Fibroblast of lung (primary cell): Measurements from ENCODE around the gene RNF31.

Experiments used
- CTCF ChIP-seq, 2 donors: IDR thresholded peaks in 1 of 2; conservative IDR thresholded peaks in 1 of 2; 1 replicate in 1 of 2; 2 replicates in 1 of 2; pipeline ENCODE4 v1.5.1; 2011 to 2012; ENCODE audit warnings: low read length in 2 of 2, control low read depth in 1 of 2, inconsistent platforms in 1 of 2, low read depth in 1 of 2, mild to moderate bottlenecking in 1 of 2
- EZH2 ChIP-seq: IDR thresholded peaks from 2 replicates; pipeline ENCODE4 v1.5.1; 2012; ENCODE audit warnings: low read length, control low read depth, mild to moderate bottlenecking; ENCODE audit errors: missing control alignments

- no peak for TF ChIP-seq CTCF (conservative IDR thresholded peaks at IDR 0.05 in 1 of 2, IDR thresholded peaks at IDR 0.05 in 1 of 2; ENCODE audit: low read depth in 1 of 2, low read length in 2 of 2)
- TF ChIP-seq EZH2, result no peak
These were observed 23.6 kb upstream of the RNF31 start for GRCh38 chr14:24123424-24124417.
